ENCODE measurements around the gene SUSD6. TPM values are rescaled to one million over a fixed set of nuclear protein-coding genes. Genes with fewer than 3 reads are reported as not detected.

The SUSD6 gene
- total RNA-seq, 1 experiment from 2014 or later, result 32.1 TPM

DNA sequence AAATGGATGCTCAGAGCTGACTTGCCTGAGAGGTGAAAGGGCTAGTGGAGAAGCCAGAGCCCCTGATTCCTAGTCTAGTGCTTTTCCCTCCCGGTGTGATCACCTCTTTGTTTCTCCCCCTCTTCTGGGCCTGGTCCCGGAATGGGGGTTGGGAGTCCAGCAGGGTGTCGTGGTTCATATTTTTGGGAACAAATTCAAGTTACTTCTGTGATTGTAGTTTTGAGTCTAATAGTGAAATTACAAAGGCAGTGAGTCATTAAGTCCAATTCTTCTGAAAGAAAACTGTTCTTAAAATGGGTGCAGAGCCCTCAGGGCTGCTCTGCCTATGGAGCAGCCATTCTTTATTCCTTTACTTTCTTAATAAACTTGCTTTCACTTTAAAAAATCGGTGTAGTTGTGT lies 7.6 kb downstream of the SUSD6 start:
- Mint-ChIP-seq H3K27me3 (ENCODE audit: insufficient read depth, unreplicated experiment) (no peaks in the 10 kb centered on the region), H3K4me3 (ENCODE audit: unreplicated experiment) (peak overlapping the region; percentile 15), H3K4me1 (ENCODE audit: insufficient read depth, unreplicated experiment) (peaks cover 59% of the 10 kb centered on the region), H3K9me3 (ENCODE audit: unreplicated experiment) (no peaks in the 10 kb centered on the region), H3K36me3 (ENCODE audit: insufficient read depth, unreplicated experiment) (peaks cover 6% of the 10 kb centered on the region), H3K27ac (ENCODE audit: low read depth, unreplicated experiment) (peak overlapping the region; percentile 57)
- no TSS peak for BruUV-seq (replicated peaks)
- TF ChIP-seq CTCF (IDR thresholded peaks at IDR 0.05; ENCODE audit: unreplicated experiment), result no peak
- ChIA-PET CTCF (no interaction called here), POLR2A (interaction anchor here (0.6 to 1.0 kb wide), 2 partner anchors 39 to 70 kb away, joined by 3 read pairs; no protein-coding TSS in a partner anchor)
- peak; percentile 26 for DNase-seq (ENCODE audit: unreplicated experiment)
- intact Hi-C loops (cut with micrococcal nuclease), result no loop called here

DNA sequence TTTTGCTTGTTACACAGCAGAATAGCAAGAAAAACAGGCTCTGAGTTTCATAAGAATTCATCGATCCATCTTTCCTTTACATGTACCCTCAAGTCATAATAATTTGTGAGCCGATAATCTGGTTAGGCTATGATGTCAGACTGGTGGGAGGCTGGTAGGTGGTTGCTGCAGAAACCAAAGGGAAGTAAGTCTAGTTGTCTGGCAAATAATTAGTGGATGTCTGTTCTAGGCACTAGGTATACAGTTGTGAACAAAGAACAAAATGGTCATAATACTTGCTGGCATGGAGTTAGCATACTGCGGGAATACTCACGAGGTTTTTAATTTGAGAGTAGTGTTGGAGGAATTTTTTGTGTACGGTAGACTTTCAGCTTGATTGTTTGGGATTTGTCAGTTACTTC lies 8.8 kb downstream of the SUSD6 start:
- intact Hi-C loops (cut with micrococcal nuclease), result no loop called here
- DNase-seq (ENCODE audit: unreplicated experiment), result no peak
- peak overlapping the region; percentile 57 for H3K27ac Mint-ChIP-seq (ENCODE audit: low read depth, unreplicated experiment)

DNA sequence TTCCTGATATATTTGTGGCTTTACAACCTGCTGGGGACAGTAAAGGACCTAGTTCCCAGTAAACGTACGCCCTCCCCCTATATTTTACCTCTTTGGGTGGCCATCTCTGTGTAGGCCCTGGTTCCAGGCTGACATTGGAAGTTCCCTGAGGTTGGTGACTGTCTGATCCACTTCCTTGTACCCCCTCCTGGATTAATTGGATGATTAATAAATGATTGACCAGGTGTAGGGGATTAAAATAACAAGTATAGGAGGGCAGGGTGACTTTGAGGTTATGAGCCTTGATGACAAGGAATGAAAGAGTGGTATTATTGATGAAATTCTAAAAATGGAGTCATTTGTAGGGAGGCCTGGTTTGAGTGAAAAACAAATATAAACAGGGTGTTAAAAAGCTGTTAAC lies 9.6 kb downstream of the SUSD6 start:
- H3K4me1 Mint-ChIP-seq (ENCODE audit: insufficient read depth, unreplicated experiment), result peaks cover 47% of the 10 kb centered on the region
- H3K27me3 Mint-ChIP-seq (ENCODE audit: insufficient read depth, unreplicated experiment), result no peaks in the 10 kb centered on the region
- TF ChIP-seq CTCF (IDR thresholded peaks at IDR 0.05; ENCODE audit: unreplicated experiment), result no peak
- BruUV-seq (replicated peaks), result no TSS peak
- no peak overlapping the region for H3K27ac Mint-ChIP-seq (ENCODE audit: low read depth, unreplicated experiment)
- CTCF ChIA-PET, result no interaction called here
- POLR2A ChIA-PET, result interaction anchor here (0.6 to 1.0 kb wide), 2 partner anchors 95 to 146 kb away, joined by 3 to 5 read pairs; partner anchors contain the start of gene SRSF5
- no peak overlapping the region for H3K4me3 Mint-ChIP-seq (ENCODE audit: unreplicated experiment)
- intact Hi-C loops (cut with micrococcal nuclease), result no loop called here
- DNase-seq (ENCODE audit: unreplicated experiment), result no peak
- no peaks in the 10 kb centered on the region for H3K36me3 Mint-ChIP-seq (ENCODE audit: insufficient read depth, unreplicated experiment)
- H3K9me3 Mint-ChIP-seq (ENCODE audit: unreplicated experiment), result no peaks in the 10 kb centered on the region

More for the DNA sequence above, 8.8 kb downstream of the SUSD6 start:
- Mint-ChIP-seq H3K4me3 (ENCODE audit: unreplicated experiment) (no peak overlapping the region), H3K4me1 (ENCODE audit: insufficient read depth, unreplicated experiment) (peaks cover 49% of the 10 kb centered on the region), H3K27me3 (ENCODE audit: insufficient read depth, unreplicated experiment) (no peaks in the 10 kb centered on the region), H3K36me3 (ENCODE audit: insufficient read depth, unreplicated experiment) (no peaks in the 10 kb centered on the region), H3K9me3 (ENCODE audit: unreplicated experiment) (no peaks in the 10 kb centered on the region)
- no peak for TF ChIP-seq CTCF (IDR thresholded peaks at IDR 0.05; ENCODE audit: unreplicated experiment)
- CTCF ChIA-PET, result interaction anchor here (0.6 kb wide), 1 partner anchor 11 kb away, joined by 3 read pairs; no protein-coding TSS in a partner anchor
- no TSS peak for BruUV-seq (replicated peaks)
- POLR2A ChIA-PET, result interaction anchor here (0.6 to 1.0 kb wide), 3 partner anchors 38 to 146 kb away, joined by 3 to 5 read pairs (median 3); partner anchors contain the start of gene SRSF5

- DNase-seq (ENCODE audit: unreplicated experiment), result no peak
- H3K9me3 Mint-ChIP-seq (ENCODE audit: unreplicated experiment), result no peaks in the 10 kb centered on the region
- H3K4me3 Mint-ChIP-seq (ENCODE audit: unreplicated experiment), result no peak overlapping the region
- intact Hi-C loops (cut with micrococcal nuclease), result no loop called here
- ChIA-PET POLR2A (interaction anchor here (1.0 kb wide), 1 partner anchor 11 kb away, joined by 4 read pairs; no protein-coding TSS in a partner anchor), CTCF (no interaction called here)
- peaks cover 14% of the 10 kb centered on the region for H3K36me3 Mint-ChIP-seq (ENCODE audit: insufficient read depth, unreplicated experiment)
- H3K27me3 Mint-ChIP-seq (ENCODE audit: insufficient read depth, unreplicated experiment), result no peaks in the 10 kb centered on the region
- peaks cover 31% of the 10 kb centered on the region for H3K4me1 Mint-ChIP-seq (ENCODE audit: insufficient read depth, unreplicated experiment)
- TF ChIP-seq CTCF (IDR thresholded peaks at IDR 0.05; ENCODE audit: unreplicated experiment), result no peak
- H3K27ac Mint-ChIP-seq (ENCODE audit: low read depth, unreplicated experiment), result no peak overlapping the region
- no TSS peak for BruUV-seq (replicated peaks)
These were observed 12.7 kb downstream of the SUSD6 start for GRCh38 chr14:69624136-69624535.
